Neural progenitor cell (in vitro differentiated cells): Measurements from ENCODE around the gene PPFIA4. TPM values are rescaled to one million over a fixed set of nuclear protein-coding genes. Genes with fewer than 3 reads are reported as not detected.

Source experiments
- DNase-seq: peaks from one replicate; pipeline ENCODE4 v3.0.0-alpha.2; 2016; ENCODE audit warnings: low spot score
- H2AFZ ChIP-seq: fragments of 200-600 bp; sonication (generic); replicated peaks from 2 replicates; pipeline ENCODE4 v1.6.1; 2016; ENCODE audit warnings: antibody characterized with exemption
- H3F3A ChIP-seq: fragments of 200-600 bp; sonication (generic); 2 replicates; pipeline ENCODE4 v1.6.1; 2016; ENCODE audit warnings: antibody characterized with exemption, low read depth
- H3K27ac ChIP-seq: fragments of 200-600 bp; sonication (generic); 2 replicates; pipeline ENCODE4 v1.5.1; 2016; ENCODE audit warnings: mild to moderate bottlenecking
- H3K27me3 ChIP-seq: fragments of 200-600 bp; sonication (generic); 2 replicates; pipeline ENCODE4 v1.6.1; 2016; ENCODE audit warnings: mild to moderate bottlenecking, moderate library complexity
- H3K36me3 ChIP-seq: fragments of 200-600 bp; sonication (generic); 2 replicates; pipeline ENCODE4 v1.5.1; 2016
- H3K4me1 ChIP-seq: fragments of 200-600 bp; sonication (generic); 2 replicates; pipeline ENCODE4 v1.6.1; 2016; ENCODE audit warnings: mixed run types
- H3K4me2 ChIP-seq: fragments of 200-600 bp; sonication (generic); 2 replicates; pipeline ENCODE4 v1.6.1; 2016
- H3K4me3 ChIP-seq: fragments of 200-600 bp; sonication (generic); 2 replicates; pipeline ENCODE4 v1.5.1; 2016
- H3K79me2 ChIP-seq: fragments of 200-600 bp; sonication (generic); 2 replicates; pipeline ENCODE4 v1.6.1; 2016; ENCODE audit warnings: low read depth
- H3K9ac ChIP-seq: fragments of 200-600 bp; sonication (generic); 2 replicates; pipeline ENCODE4 v1.6.1; 2016
- H3K9me3 ChIP-seq: fragments of 200-600 bp; sonication (generic); 2 replicates; pipeline ENCODE4 v1.5.1; 2016; ENCODE audit warnings: low read depth
- H4K20me1 ChIP-seq: fragments of 200-600 bp; sonication (generic); 2 replicates; pipeline ENCODE4 v1.6.1; 2016; ENCODE audit warnings: low read depth
- H3K27ac Mint-ChIP-seq: 3 replicates; pipeline ENCODE4 v1.8.0; 2021; ENCODE audit warnings: mixed read lengths
- H3K27me3 Mint-ChIP-seq: 2 replicates; pipeline ENCODE4 v1.8.0; 2022; ENCODE audit warnings: low read depth, mild to moderate bottlenecking, inconsistent platforms, moderate library complexity, mixed read lengths; ENCODE audit not compliant: insufficient read depth
- H3K36me3 Mint-ChIP-seq: 3 replicates; pipeline ENCODE4 v1.8.0; 2021; ENCODE audit warnings: mixed read lengths
- H3K4me1 Mint-ChIP-seq: 3 replicates; pipeline ENCODE4 v1.8.0; 2021; ENCODE audit warnings: mixed read lengths
- H3K4me3 Mint-ChIP-seq: 3 replicates; pipeline ENCODE4 v1.8.0; 2021; ENCODE audit warnings: mild to moderate bottlenecking, moderate library complexity, mixed read lengths
- H3K9me3 Mint-ChIP-seq: 3 replicates; pipeline ENCODE4 v1.8.0; 2020; ENCODE audit warnings: mixed read lengths
- EZH2 ChIP-seq: fragments of 200-600 bp; sonication (generic); IDR thresholded peaks from 2 replicates; pipeline ENCODE4 v1.6.1; 2017; ENCODE audit warnings: antibody characterized with exemption, mild to moderate bottlenecking, moderate library complexity
- EZH2phosphoT487 ChIP-seq: fragments of 200-600 bp; sonication (generic); IDR thresholded peaks from 2 replicates; pipeline ENCODE4 v1.6.1; 2017; ENCODE audit warnings: antibody characterized with exemption
- total RNA-seq: library from RNA; depleted of rRNA; stranded (reverse); fragments of >200 nt; gene quantifications from 2 replicates; pipeline ENCODE4 v1.2.3, GENCODE V29; 2015; ENCODE audit warnings: low replicate concordance
- TF ChIP-seq, protein P1 (sequence below): fragments of 200-600 bp; sonication (generic); IDR thresholded peaks from 2 replicates; pipeline ENCODE4 v1.5.1; 2017; ENCODE audit warnings: antibody characterized with exemption, mild to moderate bottlenecking

PPFIA4 gene
- total RNA-seq, 1 donor from 2014 or later: 23.5 TPM

DNA sequence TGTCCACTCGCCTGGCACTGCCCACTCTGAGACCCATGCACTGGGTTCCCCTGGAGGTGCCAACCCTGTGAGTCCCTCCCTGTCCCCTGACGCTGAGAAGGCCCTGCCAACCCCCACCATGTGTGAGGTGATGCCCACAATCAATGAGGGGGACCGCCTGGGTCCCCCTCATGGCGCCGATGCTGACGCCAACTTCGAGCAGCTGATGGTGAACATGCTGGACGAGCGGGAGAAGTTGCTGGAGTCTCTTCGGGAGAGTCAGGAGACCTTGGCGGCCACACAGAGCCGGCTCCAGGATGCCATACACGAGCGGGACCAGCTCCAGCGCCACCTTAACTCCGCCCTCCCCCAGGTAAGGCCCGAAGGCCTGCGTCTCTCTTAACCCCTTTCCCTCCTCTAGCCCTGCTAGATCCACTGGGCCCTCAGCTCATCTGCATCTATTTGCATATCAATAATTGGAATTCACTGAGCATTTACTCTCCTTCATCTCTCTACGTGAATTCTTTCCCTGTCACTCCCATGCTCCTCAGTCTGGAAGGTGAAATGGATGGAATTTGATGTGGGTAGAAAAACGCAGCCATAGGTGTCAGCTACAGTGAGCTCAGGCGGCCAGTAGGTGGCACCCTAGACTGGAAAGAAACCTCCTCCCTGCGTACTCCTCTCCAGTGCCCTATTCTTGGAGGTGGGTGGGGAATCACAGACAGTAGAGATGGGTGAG lies 12.8 kb downstream of the PPFIA4 start:
- H3K79me2 ChIP-seq: no peaks in the 10 kb centered on the region
- no peak overlapping the region for H3K27ac ChIP-seq
- Mint-ChIP-seq H3K9me3 (no peaks in the 10 kb centered on the region), H3K27ac (peak overlapping the region; percentile 31), H3K27me3 (peaks cover 4% of the 10 kb centered on the region), H3K36me3 (peaks cover 6% of the 10 kb centered on the region), H3K4me3 (no peak overlapping the region), H3K4me1 (peaks cover 23% of the 10 kb centered on the region)
- no peak overlapping the region for H2AFZ ChIP-seq
- TF ChIP-seq EZH2phosphoT487 (no peak), EZH2 (no peak)
- TF ChIP-seq, protein P1, sequence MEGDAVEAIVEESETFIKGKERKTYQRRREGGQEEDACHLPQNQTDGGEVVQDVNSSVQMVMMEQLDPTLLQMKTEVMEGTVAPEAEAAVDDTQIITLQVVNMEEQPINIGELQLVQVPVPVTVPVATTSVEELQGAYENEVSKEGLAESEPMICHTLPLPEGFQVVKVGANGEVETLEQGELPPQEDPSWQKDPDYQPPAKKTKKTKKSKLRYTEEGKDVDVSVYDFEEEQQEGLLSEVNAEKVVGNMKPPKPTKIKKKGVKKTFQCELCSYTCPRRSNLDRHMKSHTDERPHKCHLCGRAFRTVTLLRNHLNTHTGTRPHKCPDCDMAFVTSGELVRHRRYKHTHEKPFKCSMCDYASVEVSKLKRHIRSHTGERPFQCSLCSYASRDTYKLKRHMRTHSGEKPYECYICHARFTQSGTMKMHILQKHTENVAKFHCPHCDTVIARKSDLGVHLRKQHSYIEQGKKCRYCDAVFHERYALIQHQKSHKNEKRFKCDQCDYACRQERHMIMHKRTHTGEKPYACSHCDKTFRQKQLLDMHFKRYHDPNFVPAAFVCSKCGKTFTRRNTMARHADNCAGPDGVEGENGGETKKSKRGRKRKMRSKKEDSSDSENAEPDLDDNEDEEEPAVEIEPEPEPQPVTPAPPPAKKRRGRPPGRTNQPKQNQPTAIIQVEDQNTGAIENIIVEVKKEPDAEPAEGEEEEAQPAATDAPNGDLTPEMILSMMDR: peak; percentile 91
- DNase-seq: peak; percentile 83
- H4K20me1 ChIP-seq: no peaks in the 10 kb centered on the region
- H3K4me3 ChIP-seq: no peak overlapping the region
- H3K27me3 ChIP-seq: no peaks in the 10 kb centered on the region
- no peaks in the 10 kb centered on the region for H3K4me1 ChIP-seq
- H3K4me2 ChIP-seq: no peak overlapping the region
- H3K9me3 ChIP-seq: no peaks in the 10 kb centered on the region
- no peak overlapping the region for H3K9ac ChIP-seq
- H3F3A ChIP-seq: no peaks in the 10 kb centered on the region
- H3K36me3 ChIP-seq: no peaks in the 10 kb centered on the region

DNA sequence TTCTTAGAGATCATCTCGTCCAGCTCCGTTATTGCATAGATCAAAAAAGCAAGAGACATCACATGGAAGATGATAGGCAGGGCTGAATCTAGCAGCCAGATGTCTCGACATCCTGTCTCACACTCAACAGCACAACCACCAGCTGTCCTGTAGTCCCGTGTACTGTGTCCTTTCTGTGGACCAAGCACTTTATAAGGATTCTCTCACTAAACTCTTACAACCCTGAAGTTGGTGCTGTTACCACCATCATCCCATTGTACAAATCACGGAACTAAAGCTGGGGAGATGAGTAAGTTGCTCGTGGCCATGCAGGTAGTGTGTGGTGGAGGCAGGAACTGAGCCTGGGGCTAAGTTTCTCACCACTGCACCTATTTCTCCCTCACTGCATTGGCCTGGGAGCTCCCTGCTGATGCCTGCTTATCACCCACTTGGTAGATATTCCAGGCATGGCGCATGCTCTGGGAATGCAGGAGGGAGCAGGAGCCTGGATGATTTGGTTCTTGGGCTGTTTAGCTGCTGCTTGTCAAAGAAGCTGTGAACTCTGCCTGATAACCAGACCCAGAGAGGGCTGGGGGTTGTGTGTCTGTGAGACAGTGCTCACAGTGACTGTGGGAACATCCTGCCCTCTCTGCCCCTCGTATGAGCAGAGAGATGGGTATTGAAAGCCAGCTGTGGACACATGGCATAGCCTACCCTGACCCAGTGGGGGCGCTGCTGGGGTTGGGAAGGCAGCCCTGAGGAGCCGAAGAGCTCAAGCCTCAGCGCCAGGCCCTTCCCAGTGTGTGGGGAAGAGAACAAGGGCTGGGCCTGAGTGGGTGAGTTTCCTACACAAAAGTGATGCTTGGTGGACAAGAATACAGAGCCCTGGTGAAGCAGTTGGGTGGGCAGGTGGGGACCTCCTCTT lies 13.6 kb downstream of the PPFIA4 start:
- H3K27ac Mint-ChIP-seq: no peak overlapping the region
- Histone ChIP-seq H2AFZ (no peak overlapping the region), H3K27ac (no peak overlapping the region), H3K27me3 (no peaks in the 10 kb centered on the region), H3K36me3 (no peaks in the 10 kb centered on the region), H3K4me2 (no peak overlapping the region), H3K79me2 (no peaks in the 10 kb centered on the region), H3K4me3 (no peak overlapping the region), H3K4me1 (no peaks in the 10 kb centered on the region), H3K9ac (no peak overlapping the region), H4K20me1 (no peaks in the 10 kb centered on the region), H3K9me3 (no peaks in the 10 kb centered on the region), H3F3A (no peaks in the 10 kb centered on the region)
- peaks cover 10% of the 10 kb centered on the region for H3K36me3 Mint-ChIP-seq
- H3K4me1 Mint-ChIP-seq: peaks cover 30% of the 10 kb centered on the region
- peaks cover 4% of the 10 kb centered on the region for H3K27me3 Mint-ChIP-seq
- no peak overlapping the region for H3K4me3 Mint-ChIP-seq
- TF ChIP-seq EZH2phosphoT487 (no peak), EZH2 (no peak)
- TF ChIP-seq, protein P1: peak; percentile 64
- H3K9me3 Mint-ChIP-seq: no peaks in the 10 kb centered on the region
- peak; percentile 75 for DNase-seq

DNA sequence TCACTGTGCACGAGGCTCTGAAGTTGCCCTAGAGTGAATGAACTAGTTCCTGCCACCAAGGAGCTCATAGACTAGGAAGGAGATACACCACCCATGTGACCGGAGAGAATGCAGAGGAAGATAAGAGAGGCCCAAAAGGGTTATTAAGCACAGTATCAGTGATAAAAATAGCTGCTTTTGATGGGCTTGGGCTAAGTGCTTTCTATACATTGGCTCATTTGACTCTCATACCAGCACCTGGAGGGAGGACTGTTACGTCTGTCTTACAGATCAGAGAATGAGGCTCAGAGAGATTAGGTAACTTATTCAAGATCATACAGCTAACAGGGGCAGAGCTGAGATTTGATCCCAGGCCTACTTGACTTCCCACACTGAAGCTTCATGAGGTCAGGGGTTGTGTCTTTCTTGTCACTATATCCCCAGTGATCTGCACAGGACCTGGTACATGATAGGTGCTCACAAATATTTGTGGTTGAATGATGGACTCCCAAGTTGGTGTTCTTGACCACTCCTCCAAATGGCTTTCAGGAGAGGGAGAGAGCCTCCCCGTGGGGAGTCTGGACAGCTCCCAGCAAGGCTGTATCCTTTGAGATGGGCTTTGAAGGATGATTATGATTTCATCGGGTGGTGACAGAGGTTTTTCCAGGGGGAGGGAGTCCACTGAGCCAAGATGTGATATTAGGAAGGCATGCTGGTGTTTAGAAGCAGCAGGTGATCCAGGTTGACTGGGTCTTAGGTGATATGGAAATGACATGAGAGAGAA lies 14.4 kb downstream of the PPFIA4 start:
- peaks cover 24% of the 10 kb centered on the region for H3K4me1 Mint-ChIP-seq
- TF ChIP-seq EZH2 (no peak), EZH2phosphoT487 (no peak)
- TF ChIP-seq, protein P1: no peak
- H3K36me3 Mint-ChIP-seq: peaks cover 16% of the 10 kb centered on the region
- Histone ChIP-seq H3K4me2 (no peak overlapping the region), H3F3A (no peaks in the 10 kb centered on the region), H3K9me3 (no peaks in the 10 kb centered on the region), H3K9ac (no peak overlapping the region), H4K20me1 (no peaks in the 10 kb centered on the region), H3K79me2 (no peaks in the 10 kb centered on the region), H3K4me3 (no peak overlapping the region), H3K4me1 (no peaks in the 10 kb centered on the region), H3K27ac (no peak overlapping the region), H3K36me3 (no peaks in the 10 kb centered on the region), H2AFZ (no peak overlapping the region), H3K27me3 (no peaks in the 10 kb centered on the region)
- DNase-seq: no peak
- H3K9me3 Mint-ChIP-seq: no peaks in the 10 kb centered on the region
- H3K4me3 Mint-ChIP-seq: no peak overlapping the region
- H3K27me3 Mint-ChIP-seq: peaks cover 6% of the 10 kb centered on the region
- H3K27ac Mint-ChIP-seq: no peak overlapping the region
